Measurements from ENCODE around the gene PDP2. TPM values are rescaled to one million over a fixed set of nuclear protein-coding genes. Genes with fewer than 3 reads are reported as not detected.

Gene PDP2
- total RNA-seq, 1 experiment from 2014 or later, result 44.4 TPM

- Histone ChIP-seq H3K9me3 (no peaks in the 10 kb centered on the region), H3K4me1 (peaks cover 36% of the 10 kb centered on the region), H3K36me3 (ENCODE audit: control insufficient read depth, insufficient read depth, low read length) (peaks cover 5% of the 10 kb centered on the region), H3K4me3 (ENCODE audit: low read depth, low read length) (no peak overlapping the region), H3K27me3 (replicated peaks; ENCODE audit: control insufficient read depth, insufficient read depth, low read length) (no peaks in the 10 kb centered on the region)
- no peak for DNase-seq
- BruUV-seq (replicated peaks), result no TSS peak
- no peaks in the 10 kb centered on the region for H3K9me3 Mint-ChIP-seq (ENCODE audit: unreplicated experiment)
- POLR2A ChIA-PET, result no interaction called here
- no peak for TF ChIP-seq CTCF (IDR thresholded peaks at IDR 0.05; ENCODE audit: insufficient read depth in 1 of 2, low read depth in 1 of 2, low read length in 1 of 2, severe bottlenecking in 1 of 2, unreplicated experiment in 1 of 2)
- no peak overlapping the region for H3K27ac Mint-ChIP-seq (ENCODE audit: unreplicated experiment)
- no peak overlapping the region for H3K4me3 Mint-ChIP-seq (ENCODE audit: unreplicated experiment)
- CTCF ChIA-PET, result interaction anchor here (2.1 to 3.8 kb wide), 2 partner anchors 10 to 52 kb away, joined by 8 to 45 read pairs; partner anchors contain the start of gene NAE1
- H3K27me3 Mint-ChIP-seq (ENCODE audit: insufficient read depth, unreplicated experiment), result no peaks in the 10 kb centered on the region
- H3K36me3 Mint-ChIP-seq (ENCODE audit: insufficient read depth, unreplicated experiment), result peaks cover 42% of the 10 kb centered on the region
- intact Hi-C loops (cut with micrococcal nuclease; ENCODE audit: unreplicated experiment), result no loop called here
- peaks cover 33% of the 10 kb centered on the region for H3K4me1 Mint-ChIP-seq (ENCODE audit: low read depth, unreplicated experiment)
Observed at GRCh38 chr16:66882702-66883101, 2.4 kb downstream of the PDP2 start.

- no TSS peak for BruUV-seq (replicated peaks)
- no peak overlapping the region for H3K27ac Mint-ChIP-seq (ENCODE audit: unreplicated experiment)
- Histone ChIP-seq H3K9me3 (no peaks in the 10 kb centered on the region), H3K36me3 (ENCODE audit: control insufficient read depth, insufficient read depth, low read length) (peaks cover 5% of the 10 kb centered on the region), H3K4me3 (ENCODE audit: low read depth, low read length) (no peak overlapping the region), H3K4me1 (peaks cover 27% of the 10 kb centered on the region), H3K27me3 (replicated peaks; ENCODE audit: control insufficient read depth, insufficient read depth, low read length) (no peaks in the 10 kb centered on the region)
- H3K4me1 Mint-ChIP-seq (ENCODE audit: low read depth, unreplicated experiment), result peaks cover 18% of the 10 kb centered on the region
- no peaks in the 10 kb centered on the region for H3K9me3 Mint-ChIP-seq (ENCODE audit: unreplicated experiment)
- no peak overlapping the region for H3K4me3 Mint-ChIP-seq (ENCODE audit: unreplicated experiment)
- no peaks in the 10 kb centered on the region for H3K27me3 Mint-ChIP-seq (ENCODE audit: insufficient read depth, unreplicated experiment)
- intact Hi-C loops (cut with micrococcal nuclease; ENCODE audit: unreplicated experiment), result no loop called here
- POLR2A ChIA-PET, result no interaction called here
- no peak for DNase-seq
- TF ChIP-seq CTCF (IDR thresholded peaks at IDR 0.05; ENCODE audit: insufficient read depth in 1 of 2, low read depth in 1 of 2, low read length in 1 of 2, severe bottlenecking in 1 of 2, unreplicated experiment in 1 of 2), result no peak
- H3K36me3 Mint-ChIP-seq (ENCODE audit: insufficient read depth, unreplicated experiment), result peaks cover 56% of the 10 kb centered on the region
- CTCF ChIA-PET, result interaction anchor here (1.7 kb wide), 1 partner anchor 12 kb away, joined by 5 read pairs; no protein-coding TSS in a partner anchor
Observed at GRCh38 chr16:66885491-66885890, 5.2 kb downstream of the PDP2 start.

GRCh38 chr16:66886321-66886720 is 6.0 kb downstream of the PDP2 start:
- Histone ChIP-seq H3K4me3 (ENCODE audit: low read depth, low read length) (no peak overlapping the region), H3K4me1 (peaks cover 27% of the 10 kb centered on the region), H3K36me3 (ENCODE audit: control insufficient read depth, insufficient read depth, low read length) (peaks cover 5% of the 10 kb centered on the region), H3K9me3 (no peaks in the 10 kb centered on the region), H3K27me3 (replicated peaks; ENCODE audit: control insufficient read depth, insufficient read depth, low read length) (no peaks in the 10 kb centered on the region)
- Mint-ChIP-seq H3K9me3 (ENCODE audit: unreplicated experiment) (no peaks in the 10 kb centered on the region), H3K36me3 (ENCODE audit: insufficient read depth, unreplicated experiment) (peaks cover 53% of the 10 kb centered on the region), H3K27ac (ENCODE audit: unreplicated experiment) (peak overlapping the region; percentile 43), H3K4me3 (ENCODE audit: unreplicated experiment) (no peak overlapping the region), H3K4me1 (ENCODE audit: low read depth, unreplicated experiment) (peaks cover 18% of the 10 kb centered on the region), H3K27me3 (ENCODE audit: insufficient read depth, unreplicated experiment) (no peaks in the 10 kb centered on the region)
- intact Hi-C loops (cut with micrococcal nuclease; ENCODE audit: unreplicated experiment), result no loop called here
- no peak for TF ChIP-seq CTCF (IDR thresholded peaks at IDR 0.05; ENCODE audit: insufficient read depth in 1 of 2, low read depth in 1 of 2, low read length in 1 of 2, severe bottlenecking in 1 of 2, unreplicated experiment in 1 of 2)
- ChIA-PET POLR2A (no interaction called here), CTCF (interaction anchor here (0.7 to 1.7 kb wide), 2 partner anchors 10 to 13 kb away, joined by 3 to 5 read pairs; no protein-coding TSS in a partner anchor)
- no TSS peak for BruUV-seq (replicated peaks)
- no peak for DNase-seq

Data from Caco-2 (cell line).